B cell (primary cell): ENCODE measurements around the gene ADARB2.

Experiments used
- CTCF ChIP-seq: fragments of 200-600 bp; IDR thresholded peaks from one replicate; pipeline ENCODE4 v1.8.0; 2022; ENCODE audit warnings: antibody characterized with exemption, mild to moderate bottlenecking
- EZH2 ChIP-seq: IDR thresholded peaks from 2 replicates; pipeline ENCODE4 v1.6.1; 2012; ENCODE audit warnings: borderline replicate concordance, low read depth, mild to moderate bottlenecking, moderate library complexity, low read length; ENCODE audit not compliant: insufficient read depth, poor library complexity, severe bottlenecking

- TF ChIP-seq CTCF, result no peak
- no peak for TF ChIP-seq EZH2
Observed at GRCh38 chr10:1549591-1550290, 187.6 kb downstream of the ADARB2 start.
